Measurements from ENCODE around the gene LRRC72. TPM values are rescaled to one million over a fixed set of nuclear protein-coding genes. Genes with fewer than 3 reads are reported as not detected.

The LRRC72 gene
- total RNA-seq, 2 donors from 2014 or later = not detected

DNA sequence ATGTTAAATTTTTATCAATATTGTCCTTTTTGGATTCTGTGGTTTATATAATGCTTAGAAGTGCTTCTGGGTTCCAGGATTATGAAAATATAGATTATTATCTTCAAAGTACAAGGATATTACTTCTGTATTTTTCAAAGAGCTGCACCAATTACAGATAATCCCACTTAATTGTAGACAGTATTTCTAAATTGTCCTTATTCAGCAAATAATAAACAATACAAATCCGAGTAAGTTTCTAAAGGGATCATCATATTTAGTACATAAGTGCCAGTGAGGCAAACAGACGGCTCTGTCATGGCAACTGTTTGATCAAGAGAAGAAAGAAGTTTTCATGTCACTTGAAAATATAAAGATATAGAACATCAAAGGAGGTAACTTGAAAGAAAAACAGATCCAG lies 99.8 kb downstream of the LRRC72 start:
- Histone ChIP-seq H3K9me3 (no peaks in the 10 kb centered on the region), H3K27me3 (replicated peaks; ENCODE audit: insufficient read depth) (no peaks in the 10 kb centered on the region), H3K4me1 (replicated peaks) (no peaks in the 10 kb centered on the region), H3K36me3 (no peaks in the 10 kb centered on the region), H3K27ac (no peak overlapping the region), H3K4me3 (no peak overlapping the region)
- TF ChIP-seq POLR2A (IDR thresholded peaks at IDR 0.05) = no peak
- TF ChIP-seq, protein P1, sequence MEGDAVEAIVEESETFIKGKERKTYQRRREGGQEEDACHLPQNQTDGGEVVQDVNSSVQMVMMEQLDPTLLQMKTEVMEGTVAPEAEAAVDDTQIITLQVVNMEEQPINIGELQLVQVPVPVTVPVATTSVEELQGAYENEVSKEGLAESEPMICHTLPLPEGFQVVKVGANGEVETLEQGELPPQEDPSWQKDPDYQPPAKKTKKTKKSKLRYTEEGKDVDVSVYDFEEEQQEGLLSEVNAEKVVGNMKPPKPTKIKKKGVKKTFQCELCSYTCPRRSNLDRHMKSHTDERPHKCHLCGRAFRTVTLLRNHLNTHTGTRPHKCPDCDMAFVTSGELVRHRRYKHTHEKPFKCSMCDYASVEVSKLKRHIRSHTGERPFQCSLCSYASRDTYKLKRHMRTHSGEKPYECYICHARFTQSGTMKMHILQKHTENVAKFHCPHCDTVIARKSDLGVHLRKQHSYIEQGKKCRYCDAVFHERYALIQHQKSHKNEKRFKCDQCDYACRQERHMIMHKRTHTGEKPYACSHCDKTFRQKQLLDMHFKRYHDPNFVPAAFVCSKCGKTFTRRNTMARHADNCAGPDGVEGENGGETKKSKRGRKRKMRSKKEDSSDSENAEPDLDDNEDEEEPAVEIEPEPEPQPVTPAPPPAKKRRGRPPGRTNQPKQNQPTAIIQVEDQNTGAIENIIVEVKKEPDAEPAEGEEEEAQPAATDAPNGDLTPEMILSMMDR (IDR thresholded peaks at IDR 0.05) = no peak
- intact Hi-C loops (cut with DNase I) = no loop called here
- DNase-seq (ENCODE audit: low spot score) = no peak
- 40% methylated on average over 2 of the region's 2 CpGs for WGBS

- DNase-seq (ENCODE audit: low spot score) = no peak
- H3K4me3 ChIP-seq = no peak overlapping the region
- WGBS = 38% methylated on average over 2 of the region's 2 CpGs
- H3K27me3 ChIP-seq (replicated peaks; ENCODE audit: insufficient read depth) = no peaks in the 10 kb centered on the region
- H3K36me3 ChIP-seq = no peaks in the 10 kb centered on the region
- H3K27ac ChIP-seq = no peak overlapping the region
- TF ChIP-seq POLR2A (IDR thresholded peaks at IDR 0.05) (no peak), POLR2AphosphoS5 (IDR thresholded peaks at IDR 0.05) (no peak)
- TF ChIP-seq, protein P1 (IDR thresholded peaks at IDR 0.05) = no peak
- no peaks in the 10 kb centered on the region for H3K9me3 ChIP-seq
- no peaks in the 10 kb centered on the region for H3K4me1 ChIP-seq (replicated peaks)
- intact Hi-C loops (cut with DNase I) = no loop called here
These were observed 100.6 kb downstream of the LRRC72 start for GRCh38 chr7:16627236-16627635.

DNA sequence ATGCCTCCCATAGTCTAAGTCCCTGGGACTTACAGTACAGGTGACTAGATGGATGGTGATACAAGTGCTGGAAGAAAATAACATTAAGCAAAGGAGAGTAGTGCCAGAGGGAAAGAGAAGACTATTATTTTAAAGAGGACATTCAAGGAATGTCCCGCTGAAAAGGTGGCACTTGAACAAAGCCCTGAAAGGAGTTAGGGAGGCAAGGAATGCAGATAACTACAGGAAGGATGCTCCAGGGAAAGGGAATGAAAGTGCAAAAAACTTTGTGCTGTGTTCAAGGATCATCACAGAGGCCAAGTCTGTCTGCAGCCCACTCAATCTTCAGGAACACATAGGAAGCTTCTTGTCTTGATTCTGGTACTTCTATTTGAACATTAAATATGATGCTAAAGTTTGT lies 104.0 kb downstream of the LRRC72 start:
- intact Hi-C loops (cut with DNase I) = no loop called here

More for the DNA sequence above, 104.0 kb downstream of the LRRC72 start:
- H3K4me3 ChIP-seq = no peak overlapping the region
- WGBS = 73% methylated on average over 1 of the region's 1 CpG
- H3K27me3 ChIP-seq (replicated peaks; ENCODE audit: insufficient read depth) = no peaks in the 10 kb centered on the region
- H3K27ac ChIP-seq = no peak overlapping the region
- DNase-seq (ENCODE audit: low spot score) = no peak
- H3K9me3 ChIP-seq = no peaks in the 10 kb centered on the region
- no peaks in the 10 kb centered on the region for H3K36me3 ChIP-seq
- H3K4me1 ChIP-seq (replicated peaks) = no peaks in the 10 kb centered on the region
- TF ChIP-seq POLR2A (IDR thresholded peaks at IDR 0.05) (no peak), POLR2AphosphoS5 (IDR thresholded peaks at IDR 0.05) (no peak)
- TF ChIP-seq, protein P1 (IDR thresholded peaks at IDR 0.05) = no peak

Other genes with a start within 250 kb of the LRRC72 start
- 1 to 10 TPM; 1.6 to 3.7 TPM for gene CRPPA, start 105.3 kb upstream of the LRRC72 start, total RNA-seq
- 1 to 10 TPM; 2.3 to 3.0 TPM for gene SOSTDC1, start 61.1 kb upstream of the LRRC72 start, total RNA-seq
- gene ANKMY2, start 118.9 kb downstream of the LRRC72 start, total RNA-seq = 10 to 100 TPM; 15.5 to 16.4 TPM
- gene BZW2, start 119.4 kb downstream of the LRRC72 start, total RNA-seq = 10 to 100 TPM; 31.0 to 33.5 TPM
- 10 to 100 TPM; 21.8 to 43.7 TPM for gene TSPAN13, start 226.9 kb downstream of the LRRC72 start, total RNA-seq

All from prostate gland (tissue), 2 donors.